HCT116 (cell line): Measurements from ENCODE around the gene NGEF. TPM values are rescaled to one million over a fixed set of nuclear protein-coding genes. Genes with fewer than 3 reads are reported as not detected.

Source experiments
- ATAC-seq: fragments of 200-7000 bp; cut with Tn5 transposase; 2 replicates; pipeline ENCODE4 v1.9.1; 2020; ENCODE audit warnings: mild to moderate bottlenecking, moderate library complexity
- BruUV-seq: library from RNA; stranded (reverse); fragments of 400-500 nt; replicated peaks from 2 replicates; lab custom pipeline; 2021; lab: Mats Ljungman, UMichigan
- CTCF ChIA-PET: fragments of 300-600 bp; sonication (Branson Sonifier 250); formaldehyde crosslinking; loops from one replicate; lab custom pipeline; 2021; ENCODE audit warnings: antibody characterized with exemption; lab: Charles Lee
- POLR2A ChIA-PET: fragments of 300-600, 350-600 bp; sonication (Branson Sonifier 250); formaldehyde crosslinking; loops from one replicate; lab custom pipeline; 2021; ENCODE audit warnings: antibody characterized with exemption; lab: Charles Lee
- RAD21 ChIA-PET, 2 experiments: fragments of 300-600 bp; sonication (Branson Sonifier 250); formaldehyde crosslinking; loops; one replicate each; lab custom pipeline; 2023; ENCODE audit warnings: low total read pairs in 2 of 2; ENCODE audit not compliant: uncharacterized antibody in 2 of 2, unreplicated experiment in 2 of 2, low non-redundant PET in 1 of 2; lab: Charles Lee
- DNase-seq: peaks from one replicate; pipeline ENCODE4 v3.0.0-alpha.2; 2010; ENCODE audit warnings: low read depth, low spot score
- H2AFZ ChIP-seq: fragments of 200-600 bp; shearing (Covaris generic), sonication (generic); 2 replicates; pipeline ENCODE4 v1.6.1; 2017; ENCODE audit warnings: low read depth, mixed run types, mixed read lengths, antibody characterized with exemption, low read length; ENCODE audit not compliant: poor library complexity, severe bottlenecking
- H3K27ac ChIP-seq: 2 replicates; pipeline ENCODE4 v1.5.1; 2012; ENCODE audit warnings: low read depth, low read length
- H3K27me3 ChIP-seq: fragments of 200-600 bp; sonication (generic); 2 replicates; pipeline ENCODE4 v1.6.1; 2016; ENCODE audit warnings: mixed run types, low read length, mixed read lengths; ENCODE audit not compliant: insufficient read depth
- H3K36me3 ChIP-seq, 2 experiments: fragments of 200-500 bp in 1 of 2; fragments of 200-600 bp in 1 of 2; sonication (Bioruptor generic) in 1 of 2; sonication (generic) in 1 of 2; 2 replicates each; pipeline versions ENCODE4 v1.5.1 to v1.6.1; 2014 to 2016; ENCODE audit warnings: low read length in 2 of 2, inconsistent platforms in 1 of 2, mixed read lengths in 1 of 2, mixed run types in 1 of 2; ENCODE audit not compliant: insufficient read depth in 2 of 2, control insufficient read depth in 1 of 2
- H3K4me1 ChIP-seq, 2 experiments: fragments of 200-600 bp in 1 of 2; sonication (generic) in 1 of 2; 2 replicates each; pipeline versions ENCODE4 v1.5.1 to v1.6.1; 2012 to 2017; ENCODE audit warnings: low read length in 2 of 2, inconsistent platforms in 1 of 2, mild to moderate bottlenecking in 1 of 2, mixed read lengths in 1 of 2, mixed run types in 1 of 2, moderate library complexity in 1 of 2; ENCODE audit not compliant: insufficient read depth in 2 of 2, control insufficient read depth in 1 of 2
- H3K4me2 ChIP-seq: fragments of 200-600 bp; sonication (generic); 2 replicates; pipeline ENCODE4 v1.6.1; 2017; ENCODE audit warnings: mixed run types, low read length, mixed read lengths
- H3K4me3 ChIP-seq, 2 experiments: fragments of 200-600 bp in 1 of 2; sonication (generic) in 1 of 2; replicated peaks in 1 of 2; 2 replicates each; pipeline ENCODE4 v1.5.1; 2011 to 2016; ENCODE audit warnings: low read length in 2 of 2, control low read depth in 1 of 2, low read depth in 1 of 2, mild to moderate bottlenecking in 1 of 2, mixed read lengths in 1 of 2, mixed run types in 1 of 2
- H3K79me2 ChIP-seq: fragments of 200-600 bp; sonication (generic); 2 replicates; pipeline ENCODE4 v1.6.1; 2017; ENCODE audit warnings: mild to moderate bottlenecking, mixed run types, low read length, moderate library complexity, mixed read lengths; ENCODE audit not compliant: insufficient read depth
- H3K9ac ChIP-seq: fragments of 200-600 bp; sonication (generic); 2 replicates; pipeline ENCODE4 v1.6.1; 2016; ENCODE audit warnings: low read length, mixed read lengths
- H3K9me2 ChIP-seq: fragments of 200-600 bp; sonication (generic), shearing (Covaris generic); 2 replicates; pipeline ENCODE4 v1.6.1; 2017; ENCODE audit warnings: mixed run types, mild to moderate bottlenecking, moderate library complexity; ENCODE audit not compliant: insufficient read depth
- H3K9me3 ChIP-seq, 2 experiments: fragments of 200-500 bp in 1 of 2; fragments of 200-600 bp in 1 of 2; sonication (Bioruptor generic) in 1 of 2; sonication (generic) in 1 of 2; 2 replicates each; pipeline ENCODE4 v1.6.1; 2014 to 2017; ENCODE audit warnings: low read length in 2 of 2, mixed read lengths in 2 of 2, inconsistent platforms in 1 of 2, low read depth in 1 of 2, mild to moderate bottlenecking in 1 of 2, mixed run types in 1 of 2, moderate library complexity in 1 of 2; ENCODE audit not compliant: control insufficient read depth in 1 of 2, insufficient read depth in 1 of 2
- H4K20me1 ChIP-seq: fragments of 200-600 bp; sonication (generic), shearing (Covaris generic); 2 replicates; pipeline ENCODE4 v1.6.1; 2017; ENCODE audit warnings: mixed run types, mild to moderate bottlenecking, moderate library complexity; ENCODE audit not compliant: insufficient read depth
- CBX3 ChIP-seq: IDR thresholded peaks from 2 replicates; pipeline ENCODE4 v1.6.1; 2012; ENCODE audit warnings: low read depth
- CEBPB ChIP-seq: IDR thresholded peaks from 2 replicates; pipeline ENCODE4 v1.6.1; 2012; ENCODE audit warnings: low read depth
- ELF1 ChIP-seq: IDR thresholded peaks from 2 replicates; pipeline ENCODE4 v1.6.1; 2012; ENCODE audit warnings: low read depth, borderline replicate concordance
- EZH2 ChIP-seq: fragments of 200-600 bp; sonication (generic); IDR thresholded peaks from 2 replicates; pipeline ENCODE4 v1.6.1; 2017; ENCODE audit warnings: antibody characterized with exemption, mixed run types
- FOSL1 ChIP-seq: IDR thresholded peaks from 2 replicates; pipeline ENCODE4 v1.6.1; 2012; ENCODE audit warnings: low read depth
- MAX ChIP-seq: IDR thresholded peaks from 2 replicates; pipeline ENCODE4 v1.6.1; 2012
- POLR2A ChIP-seq: IDR thresholded peaks from 2 replicates; pipeline ENCODE4 v1.7.0; 2011; ENCODE audit warnings: borderline replicate concordance; ENCODE audit not compliant: insufficient read depth, insufficient read length; ENCODE audit errors: extremely low read depth
- POLR2AphosphoS5 ChIP-seq: IDR thresholded peaks from 2 replicates; pipeline ENCODE4 v1.6.1; 2011; ENCODE audit warnings: mild to moderate bottlenecking, low read depth, low read length, moderate library complexity
- RAD21 ChIP-seq: IDR thresholded peaks from 2 replicates; pipeline ENCODE4 v1.6.1; 2012; ENCODE audit warnings: low read depth, mild to moderate bottlenecking
- REST ChIP-seq: IDR thresholded peaks from 2 replicates; pipeline ENCODE4 v1.6.1; 2012; ENCODE audit warnings: low read depth
- SIN3A ChIP-seq: IDR thresholded peaks from 2 replicates; pipeline ENCODE4 v1.6.1; 2012; ENCODE audit warnings: low read depth
- ZNF274 ChIP-seq: fragments of 200-500 bp; sonication (Bioruptor generic); IDR thresholded peaks from 2 replicates; pipeline ENCODE4 v1.6.1; 2014; ENCODE audit warnings: mild to moderate bottlenecking, low read depth, low read length, inconsistent platforms
- intact Hi-C: fragments of 100-400 bp; cut with micrococcal nuclease; formaldehyde crosslinking; loops from 2 replicates; pipeline ENCODE4 v1.10.0; 2022
- total RNA-seq: library from RNA; stranded (reverse); gene quantifications from one replicate; pipeline ENCODE4 v1.2.1, GENCODE V29; 2021; ENCODE audit not compliant: unreplicated experiment
- TF ChIP-seq, protein P1 (sequence below), 3 experiments: fragments of 200-600 bp in 1 of 3; sonication (generic) in 1 of 3; IDR thresholded peaks in 2 of 3; conservative IDR thresholded peaks in 1 of 3; 2 replicates each; pipeline ENCODE4 v1.5.1; 2012 to 2017; ENCODE audit warnings: low read depth in 2 of 3, low read length in 2 of 3, antibody characterized with exemption in 1 of 3, borderline replicate concordance in 1 of 3, control low read depth in 1 of 3, mild to moderate bottlenecking in 1 of 3, mixed read lengths in 1 of 3, mixed run types in 1 of 3, moderate library complexity in 1 of 3; ENCODE audit not compliant: insufficient read depth in 1 of 3

Gene NGEF
- total RNA-seq, 1 experiment from 2014 or later, result 12.6 TPM

DNA sequence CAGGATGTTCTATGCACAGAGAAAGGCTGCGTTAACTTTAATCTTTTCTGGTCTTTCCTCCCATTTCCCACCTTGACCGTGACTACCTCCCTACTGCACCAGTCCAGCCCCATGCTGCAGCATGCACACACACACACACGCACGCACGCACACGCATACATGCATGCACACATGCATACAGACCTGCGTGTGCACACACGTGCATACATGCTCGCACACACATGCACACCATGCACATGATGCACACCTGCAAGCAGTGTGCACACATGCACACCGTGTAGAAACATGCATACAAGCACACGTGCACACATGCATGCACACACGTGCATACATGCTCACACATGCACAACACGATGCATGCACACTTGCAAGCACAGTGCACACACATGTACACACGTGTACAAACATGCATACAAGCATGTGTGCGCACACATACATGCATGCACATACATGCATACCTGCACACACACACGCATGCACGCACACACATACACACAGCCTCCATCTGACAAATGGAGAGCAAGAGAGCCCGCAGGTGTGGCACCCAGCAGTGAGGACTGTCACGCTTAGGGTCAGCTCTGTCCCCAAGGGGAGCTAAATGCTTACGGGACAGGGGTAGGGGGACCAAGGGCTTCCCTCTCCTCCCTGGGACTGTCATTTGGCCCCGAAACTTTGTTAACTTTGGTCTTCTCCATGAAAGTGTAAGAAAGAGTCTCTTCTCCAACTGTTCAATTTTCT is 124.8 kb downstream of the NGEF start (continued):
- TF ChIP-seq, protein P1, sequence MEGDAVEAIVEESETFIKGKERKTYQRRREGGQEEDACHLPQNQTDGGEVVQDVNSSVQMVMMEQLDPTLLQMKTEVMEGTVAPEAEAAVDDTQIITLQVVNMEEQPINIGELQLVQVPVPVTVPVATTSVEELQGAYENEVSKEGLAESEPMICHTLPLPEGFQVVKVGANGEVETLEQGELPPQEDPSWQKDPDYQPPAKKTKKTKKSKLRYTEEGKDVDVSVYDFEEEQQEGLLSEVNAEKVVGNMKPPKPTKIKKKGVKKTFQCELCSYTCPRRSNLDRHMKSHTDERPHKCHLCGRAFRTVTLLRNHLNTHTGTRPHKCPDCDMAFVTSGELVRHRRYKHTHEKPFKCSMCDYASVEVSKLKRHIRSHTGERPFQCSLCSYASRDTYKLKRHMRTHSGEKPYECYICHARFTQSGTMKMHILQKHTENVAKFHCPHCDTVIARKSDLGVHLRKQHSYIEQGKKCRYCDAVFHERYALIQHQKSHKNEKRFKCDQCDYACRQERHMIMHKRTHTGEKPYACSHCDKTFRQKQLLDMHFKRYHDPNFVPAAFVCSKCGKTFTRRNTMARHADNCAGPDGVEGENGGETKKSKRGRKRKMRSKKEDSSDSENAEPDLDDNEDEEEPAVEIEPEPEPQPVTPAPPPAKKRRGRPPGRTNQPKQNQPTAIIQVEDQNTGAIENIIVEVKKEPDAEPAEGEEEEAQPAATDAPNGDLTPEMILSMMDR (IDR thresholded peaks at IDR 0.05 in 2 of 3, conservative IDR thresholded peaks at IDR 0.05 in 1 of 3; ENCODE audit: borderline replicate concordance in 1 of 3, insufficient read depth in 1 of 3, low read depth in 2 of 3, low read length in 2 of 3), result no peak
- no peak for TF ChIP-seq ELF1
- TF ChIP-seq RAD21, result no peak
- TF ChIP-seq CBX3, result no peak
- TF ChIP-seq MAX, result no peak
- no peak for TF ChIP-seq POLR2AphosphoS5

DNA sequence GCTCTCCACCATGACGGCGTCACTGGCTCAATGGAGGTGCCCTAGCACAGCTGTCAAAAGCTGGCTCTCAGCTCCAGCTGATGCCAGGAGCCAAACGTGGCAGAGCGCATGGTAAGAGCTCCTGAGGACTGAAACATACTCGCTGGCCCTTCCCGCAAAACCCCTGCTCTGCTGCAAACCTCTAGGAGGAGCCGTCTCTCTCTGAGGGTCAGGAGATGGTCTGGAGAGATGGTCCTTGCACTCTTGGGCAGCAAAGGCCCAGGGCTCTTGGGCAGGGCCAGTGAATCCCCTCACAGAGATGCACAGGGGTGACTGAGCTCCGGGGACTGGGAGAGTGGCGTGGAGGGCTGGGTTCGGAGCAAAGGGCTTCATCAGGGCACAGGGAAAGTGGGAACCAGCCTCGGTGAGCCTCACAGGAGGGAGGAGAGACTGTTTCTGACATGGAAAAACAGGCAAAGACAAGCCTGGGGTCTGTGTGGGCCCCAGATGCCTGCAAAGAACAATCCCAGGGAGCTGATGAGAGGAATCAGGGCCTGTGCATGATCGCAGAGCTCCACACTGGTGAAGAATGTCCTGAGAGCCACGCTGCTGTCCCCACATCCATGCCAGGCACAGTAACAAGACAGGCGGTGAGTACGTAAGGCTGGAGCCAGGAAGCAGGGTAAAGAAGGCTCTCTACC is 125.7 kb downstream of the NGEF start:
- Histone ChIP-seq H2AFZ (no peak overlapping the region), H3K9me2 (no peaks in the 10 kb centered on the region), H3K36me3 (no peaks in the 10 kb centered on the region), H3K9me3 (no peaks in the 10 kb centered on the region), H3K79me2 (no peaks in the 10 kb centered on the region), H3K4me1 (peaks cover 15 to 25% of the 10 kb centered on the region in 2 experiments), H3K4me3 (no peak overlapping the region), H3K4me2 (no peak overlapping the region), H4K20me1 (no peaks in the 10 kb centered on the region), H3K27ac (no peak overlapping the region), H3K9ac (no peak overlapping the region), H3K27me3 (no peaks in the 10 kb centered on the region)
- ATAC-seq, result no peak
- POLR2A ChIA-PET, result no interaction called here
- TF ChIP-seq POLR2AphosphoS5 (no peak), FOSL1 (no peak), CEBPB (no peak), SIN3A (no peak), ELF1 (no peak), REST (no peak), ZNF274 (no peak), RAD21 (peak; percentile 55; the same call in 1 of the 2 replicates), POLR2A (no peak), EZH2 (no peak), CBX3 (no peak)
- TF ChIP-seq, protein P1 (IDR thresholded peaks at IDR 0.05 in 2 of 3, conservative IDR thresholded peaks at IDR 0.05 in 1 of 3; ENCODE audit: borderline replicate concordance in 1 of 3, insufficient read depth in 1 of 3, low read depth in 2 of 3, low read length in 2 of 3), result peak in 2 of 3 experiments; percentile 23 to 33; a peak in 3 of 6 replicates
- intact Hi-C loops, result no loop called here
- RAD21 ChIA-PET, result no interaction called here
- CTCF ChIA-PET, result interaction anchor here (0.6 kb wide), 1 partner anchor 32 kb away, joined by 3 read pairs; no protein-coding TSS in a partner anchor
- DNase-seq, result no peak
- BruUV-seq, result no TSS peak
